ENCODE results near the gene SPAG9.

DNA sequence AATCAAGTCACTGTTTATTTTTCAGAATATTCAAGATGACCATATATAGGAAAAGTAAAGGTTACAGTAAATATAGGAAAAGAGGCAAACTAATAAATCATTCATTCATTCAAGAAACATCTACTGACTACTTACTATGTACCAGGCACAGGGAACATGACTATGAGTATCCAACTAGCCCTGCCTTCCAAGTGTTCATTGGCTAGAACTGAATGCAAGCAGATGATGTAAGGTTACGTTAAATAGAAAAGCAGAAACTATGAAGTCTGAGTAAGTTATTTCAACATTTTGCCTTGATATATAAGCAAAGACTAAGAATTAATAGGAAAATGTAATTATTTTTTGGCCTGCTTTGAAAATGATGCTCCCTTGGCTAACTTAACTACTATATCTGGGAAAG is 36.7 kb downstream of the SPAG9 start:
- TF ChIP-seq, protein P1, sequence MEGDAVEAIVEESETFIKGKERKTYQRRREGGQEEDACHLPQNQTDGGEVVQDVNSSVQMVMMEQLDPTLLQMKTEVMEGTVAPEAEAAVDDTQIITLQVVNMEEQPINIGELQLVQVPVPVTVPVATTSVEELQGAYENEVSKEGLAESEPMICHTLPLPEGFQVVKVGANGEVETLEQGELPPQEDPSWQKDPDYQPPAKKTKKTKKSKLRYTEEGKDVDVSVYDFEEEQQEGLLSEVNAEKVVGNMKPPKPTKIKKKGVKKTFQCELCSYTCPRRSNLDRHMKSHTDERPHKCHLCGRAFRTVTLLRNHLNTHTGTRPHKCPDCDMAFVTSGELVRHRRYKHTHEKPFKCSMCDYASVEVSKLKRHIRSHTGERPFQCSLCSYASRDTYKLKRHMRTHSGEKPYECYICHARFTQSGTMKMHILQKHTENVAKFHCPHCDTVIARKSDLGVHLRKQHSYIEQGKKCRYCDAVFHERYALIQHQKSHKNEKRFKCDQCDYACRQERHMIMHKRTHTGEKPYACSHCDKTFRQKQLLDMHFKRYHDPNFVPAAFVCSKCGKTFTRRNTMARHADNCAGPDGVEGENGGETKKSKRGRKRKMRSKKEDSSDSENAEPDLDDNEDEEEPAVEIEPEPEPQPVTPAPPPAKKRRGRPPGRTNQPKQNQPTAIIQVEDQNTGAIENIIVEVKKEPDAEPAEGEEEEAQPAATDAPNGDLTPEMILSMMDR (IDR thresholded peaks at IDR 0.05; ENCODE audit: borderline replicate concordance, extremely low read depth, low read length, poor library complexity, severe bottlenecking) = no peak
- TF ChIP-seq EZH2 (IDR thresholded peaks at IDR 0.05; ENCODE audit: borderline replicate concordance, low read depth, low read length, severe bottlenecking) = no peak

Measured in DND-41 (cell line).